ENCODE measurements around the gene SPINK9. TPM values are rescaled to one million over a fixed set of nuclear protein-coding genes. Genes with fewer than 3 reads are reported as not detected.
A peak's percentile ranks its signal among the peaks of the same experiment; 100 is the strongest.

The SPINK9 gene
- total RNA-seq, 1 donor from 2014 or later, result not detected

- Mint-ChIP-seq H3K27me3 (peaks cover 3% of the 10 kb centered on the region), H3K4me3 (no peak overlapping the region), H3K36me3 (ENCODE audit: low read depth) (peaks cover 6% of the 10 kb centered on the region), H3K9me3 (peaks cover 8% of the 10 kb centered on the region), H3K4me1 (no peaks in the 10 kb centered on the region), H3K27ac (no peak overlapping the region)
- ChIA-PET POLR2A (no interaction called here), CTCF (no interaction called here)
- TF ChIP-seq CTCF (IDR thresholded peaks at IDR 0.05), result no peak
- DNase-seq (no peak), ATAC-seq (ENCODE audit: low read depth) (no peak)
- intact Hi-C loops (cut with micrococcal nuclease), result no loop called here
These were observed 32.9 kb downstream of the SPINK9 start for GRCh38 chr5:148368299-148368698.

DNA sequence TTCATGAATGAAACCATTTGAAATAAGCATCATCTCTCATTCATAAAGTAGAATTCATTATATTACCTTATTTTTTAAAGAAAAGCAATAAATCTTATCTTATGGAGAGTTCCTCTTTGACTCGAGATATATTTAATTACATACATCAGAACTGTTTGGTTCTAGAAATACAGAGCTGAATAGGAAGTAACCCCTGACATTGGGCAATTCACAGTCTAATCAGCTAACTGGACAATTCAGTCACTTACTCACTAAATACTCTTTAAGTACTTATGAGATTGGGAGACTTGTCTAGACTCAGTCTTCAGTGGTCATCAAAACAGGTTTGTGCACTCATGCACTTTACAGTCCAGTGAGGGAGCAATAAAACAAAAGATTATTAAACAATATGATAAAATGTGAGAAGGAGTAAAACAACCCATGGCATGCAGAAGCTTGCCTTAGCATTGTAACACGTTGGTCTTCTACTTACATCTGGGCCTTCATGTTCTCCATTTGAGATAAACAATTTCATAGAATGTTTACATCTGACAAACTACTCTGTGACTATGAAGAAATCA is 36.9 kb downstream of the SPINK9 start:
- peaks cover 1% of the 10 kb centered on the region for H3K27me3 Mint-ChIP-seq
- CTCF ChIA-PET, result no interaction called here
- H3K36me3 Mint-ChIP-seq (ENCODE audit: low read depth), result peaks cover 10% of the 10 kb centered on the region
- DNase-seq (no peak), ATAC-seq (ENCODE audit: low read depth) (no peak)
- H3K4me3 Mint-ChIP-seq, result no peak overlapping the region
- intact Hi-C loops (cut with micrococcal nuclease), result no loop called here
- TF ChIP-seq CTCF (IDR thresholded peaks at IDR 0.05), result no peak
- POLR2A ChIA-PET, result no interaction called here
- H3K4me1 Mint-ChIP-seq, result no peaks in the 10 kb centered on the region
- H3K27ac Mint-ChIP-seq, result no peak overlapping the region
- peaks cover 8% of the 10 kb centered on the region for H3K9me3 Mint-ChIP-seq

- no peak overlapping the region for H3K27ac Mint-ChIP-seq
- ChIA-PET CTCF (no interaction called here), POLR2A (no interaction called here)
- H3K4me3 Mint-ChIP-seq, result no peak overlapping the region
- no peak for TF ChIP-seq CTCF (IDR thresholded peaks at IDR 0.05)
- no peak for DNase-seq
- H3K27me3 Mint-ChIP-seq, result peaks cover 1% of the 10 kb centered on the region
- H3K9me3 Mint-ChIP-seq, result peaks cover 7% of the 10 kb centered on the region
- no peaks in the 10 kb centered on the region for H3K4me1 Mint-ChIP-seq
- H3K36me3 Mint-ChIP-seq (ENCODE audit: low read depth), result peaks cover 13% of the 10 kb centered on the region
- intact Hi-C loops (cut with micrococcal nuclease), result no loop called here
- no peak for ATAC-seq (ENCODE audit: low read depth)
These were observed 37.5 kb downstream of the SPINK9 start for GRCh38 chr5:148372893-148373292.

- Mint-ChIP-seq H3K9me3 (peaks cover 10% of the 10 kb centered on the region), H3K27ac (no peak overlapping the region), H3K36me3 (ENCODE audit: low read depth) (peaks cover 17% of the 10 kb centered on the region), H3K4me1 (no peaks in the 10 kb centered on the region), H3K27me3 (no peaks in the 10 kb centered on the region), H3K4me3 (no peak overlapping the region)
- no peak for TF ChIP-seq CTCF (IDR thresholded peaks at IDR 0.05)
- CTCF ChIA-PET, result interaction anchor here (1.3 kb wide), 1 partner anchor 9 kb away, joined by 3 read pairs; no protein-coding TSS in a partner anchor
- intact Hi-C loops (cut with micrococcal nuclease), result loop anchor here (2.0 kb wide), 1 partner anchor 196 kb away; no protein-coding TSS in a partner anchor
- POLR2A ChIA-PET, result interaction anchor here (0.7 kb wide), 1 partner anchor 9 kb away, joined by 3 read pairs; the partner anchor contains the start of gene FBXO38
- DNase-seq (no peak), ATAC-seq (ENCODE audit: low read depth) (peak; percentile 21)
These were observed 39.5 kb downstream of the SPINK9 start for GRCh38 chr5:148374690-148375360.

GRCh38 chr5:148376198-148376597 is 40.8 kb downstream of the SPINK9 start:
- ATAC-seq (ENCODE audit: low read depth), result no peak
- CTCF ChIA-PET, result no interaction called here
- DNase-seq, result no peak
- Mint-ChIP-seq H3K36me3 (ENCODE audit: low read depth) (peaks cover 17% of the 10 kb centered on the region), H3K9me3 (peaks cover 10% of the 10 kb centered on the region), H3K4me1 (no peaks in the 10 kb centered on the region), H3K4me3 (no peak overlapping the region), H3K27ac (no peak overlapping the region), H3K27me3 (no peaks in the 10 kb centered on the region)
- intact Hi-C loops (cut with micrococcal nuclease), result no loop called here
- TF ChIP-seq CTCF (IDR thresholded peaks at IDR 0.05), result no peak
- POLR2A ChIA-PET, result no interaction called here

Measured in activated B cell treated with CpG ODN at 0.5 μM for 24 hours (primary cell).